ENCODE data around the gene CLK3.
"Not testable (repeated sequence)": the region's sequence is repeated elsewhere in the genome, so short reads cannot be mapped to it uniquely, and the experiment has no call there.

Gene CLK3

GRCh38 chr15:74615508-74616365 is at the start of gene CLK3:
CLK3 (plus strand) TSS chr15:74615836; CDS start chr15:74619197, 3,361 bp downstream.
- peak; percentile 95 to 97 for DNase-seq

GRCh38 chr15:74568594-74568993 is 47.0 kb upstream of the CLK3 start:
- no peak for DNase-seq

- DNase-seq, result no peak
These were observed 45.9 kb upstream of the CLK3 start for GRCh38 chr15:74569731-74570070.

- no peak for DNase-seq
These were observed 44.4 kb upstream of the CLK3 start for GRCh38 chr15:74571191-74571590.

- no peak for DNase-seq
These were observed 41.6 kb upstream of the CLK3 start for GRCh38 chr15:74573987-74574386.

GRCh38 chr15:74578496-74578994 is 37.1 kb upstream of the CLK3 start:
- no peak for DNase-seq

GRCh38 chr15:74579001-74579400 is 36.6 kb upstream of the CLK3 start:
- no peak for DNase-seq

GRCh38 chr15:74580538-74581350 is 34.9 kb upstream of the CLK3 start:
- DNase-seq, result no peak

- DNase-seq, result no peak
These were observed 31.4 kb upstream of the CLK3 start for GRCh38 chr15:74584204-74584603.

GRCh38 chr15:74584779-74585178 is 30.9 kb upstream of the CLK3 start:
- DNase-seq, result no peak

- no peak for DNase-seq
These were observed 30.4 kb upstream of the CLK3 start for GRCh38 chr15:74585191-74585590.

- DNase-seq, result no peak
These were observed 29.8 kb upstream of the CLK3 start for GRCh38 chr15:74585857-74586256.

- DNase-seq, result no peak
These were observed 25.8 kb upstream of the CLK3 start for GRCh38 chr15:74589826-74590225.

- no peak for DNase-seq
These were observed 23.4 kb upstream of the CLK3 start for GRCh38 chr15:74592222-74592621.

GRCh38 chr15:74593122-74593521 is 22.5 kb upstream of the CLK3 start:
- DNase-seq, result no peak

GRCh38 chr15:74594455-74594854 is 21.2 kb upstream of the CLK3 start:
- no peak for DNase-seq

GRCh38 chr15:74595271-74595670 is 20.4 kb upstream of the CLK3 start:
- DNase-seq, result no peak

- not testable (repeated sequence) for DNase-seq
These were observed 18.9 kb upstream of the CLK3 start for GRCh38 chr15:74596736-74597135.

- not testable (repeated sequence) for DNase-seq
These were observed 18.4 kb upstream of the CLK3 start for GRCh38 chr15:74597146-74597705.

GRCh38 chr15:74598126-74598842 is 17.4 kb upstream of the CLK3 start:
- DNase-seq, result peak; percentile 80 to 83

GRCh38 chr15:74599156-74599555 is 16.5 kb upstream of the CLK3 start:
- DNase-seq, result no peak

GRCh38 chr15:74603026-74603788 is 12.4 kb upstream of the CLK3 start:
- no peak for DNase-seq
